HuH-7 (cell line): ENCODE data around the gene HEPHL1.
"Not testable (repeated sequence)": the region's sequence is repeated elsewhere in the genome, so short reads cannot be mapped to it uniquely, and the experiment has no call there.

Source experiments
- DNase-seq: peaks from one replicate; pipeline ENCODE4 v3.0.0; 2011; ENCODE audit warnings: low spot score

The HEPHL1 gene

DNA sequence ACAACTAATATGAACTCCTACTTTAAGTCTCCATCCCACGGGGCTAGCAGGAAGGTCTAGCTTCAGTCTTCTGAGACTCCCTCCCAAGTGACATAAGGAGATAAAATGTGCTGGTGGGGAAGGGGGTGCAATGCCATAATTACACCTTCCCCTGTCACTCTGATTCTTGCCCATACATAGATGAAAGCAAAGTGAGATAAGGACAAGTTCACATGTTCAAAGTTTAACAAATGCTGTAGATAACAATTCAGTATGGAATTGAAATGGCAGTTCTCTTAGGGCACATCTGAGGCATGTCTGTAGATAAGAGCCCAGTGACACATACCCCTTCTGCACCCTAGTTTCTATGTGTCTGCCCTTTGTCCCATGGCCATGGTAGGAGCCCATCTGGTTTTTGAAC lies 69.2 kb downstream of the HEPHL1 start:
- no peak for DNase-seq

GRCh38 chr11:94091091-94091490 lies 69.9 kb downstream of the HEPHL1 start:
- no peak for DNase-seq

GRCh38 chr11:94100253-94100652 lies 79.1 kb downstream of the HEPHL1 start:
- DNase-seq = no peak

DNA sequence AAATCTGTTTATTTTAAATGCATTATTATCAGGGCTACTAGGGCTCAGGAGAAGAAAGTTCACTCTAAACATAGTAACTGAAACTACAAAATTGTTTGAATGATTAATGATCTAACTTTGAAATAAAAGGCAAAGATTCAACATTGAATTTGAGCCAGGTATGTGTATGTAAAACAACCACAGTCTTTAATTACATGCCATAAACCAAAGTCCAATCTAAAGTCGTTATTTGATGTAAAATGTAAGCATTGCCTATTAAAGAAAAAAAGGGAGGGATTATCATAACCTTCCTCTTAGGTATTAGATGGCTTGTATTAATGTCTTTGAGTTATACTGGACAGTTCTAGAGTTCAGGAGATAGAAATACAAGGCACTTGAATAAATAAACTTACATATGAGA lies 82.3 kb downstream of the HEPHL1 start:
- DNase-seq = no peak

DNA sequence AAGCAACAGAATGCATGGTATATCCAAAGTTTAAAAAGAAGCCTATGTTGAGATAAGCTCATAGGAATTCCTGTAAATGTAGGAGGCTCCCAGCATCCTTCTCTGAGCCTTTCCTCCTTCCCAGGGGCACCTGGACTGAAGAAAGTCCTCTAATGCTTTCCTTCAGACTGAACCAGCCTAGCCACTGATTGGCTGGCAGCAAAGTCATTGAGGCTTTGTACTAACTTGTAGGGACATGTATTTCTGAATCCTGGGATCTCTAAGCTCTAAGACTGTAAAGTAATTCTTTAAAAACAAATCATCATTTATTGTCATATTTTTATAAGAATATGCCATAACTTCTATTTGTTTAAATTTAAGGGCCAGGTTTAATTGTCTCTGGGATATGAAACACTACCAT lies 83.6 kb downstream of the HEPHL1 start:
- DNase-seq = no peak

- DNase-seq = no peak
These were observed 85.6 kb downstream of the HEPHL1 start for GRCh38 chr11:94106716-94107115.

- DNase-seq = no peak
These were observed 86.2 kb downstream of the HEPHL1 start for GRCh38 chr11:94107363-94107762.

DNA sequence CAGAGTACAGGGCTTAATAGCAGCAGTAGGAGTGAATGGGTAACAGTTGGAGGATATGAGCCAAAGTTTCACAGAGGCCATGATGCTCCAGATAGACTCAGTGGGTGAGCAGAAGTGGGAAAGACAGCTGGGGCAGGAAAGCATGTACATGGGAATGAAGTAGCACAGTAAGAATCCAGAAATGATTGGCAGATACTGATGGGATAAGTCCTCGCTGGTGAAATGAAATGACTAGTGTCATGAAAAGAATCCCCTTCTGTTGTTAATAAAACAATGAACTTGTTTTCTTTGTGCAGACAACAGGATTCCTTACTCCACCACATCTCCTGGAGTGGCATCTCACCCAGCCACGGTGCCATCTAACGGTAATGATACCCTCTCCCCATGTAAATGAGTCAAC lies 90.1 kb downstream of the HEPHL1 start:
- DNase-seq = no peak

DNA sequence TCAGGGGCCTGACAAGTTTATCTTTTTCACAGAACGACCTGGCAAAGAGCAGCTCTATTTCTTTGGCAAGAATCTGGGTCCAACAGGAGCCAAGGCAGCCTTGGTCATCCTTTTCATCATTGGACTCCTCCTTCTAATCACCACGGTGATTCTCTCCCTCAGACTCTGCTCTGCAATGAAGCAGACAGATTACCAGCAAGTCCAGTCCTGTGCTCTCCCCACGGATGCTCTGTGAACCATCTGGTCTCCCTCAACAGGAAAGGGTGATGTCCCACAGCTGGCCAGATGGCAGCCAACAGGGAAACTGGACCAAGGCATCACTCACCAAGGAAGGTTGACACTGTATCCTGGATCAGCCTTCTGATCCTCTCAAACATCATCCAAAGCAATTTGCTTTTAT lies 90.5 kb downstream of the HEPHL1 start:
- DNase-seq = no peak

DNA sequence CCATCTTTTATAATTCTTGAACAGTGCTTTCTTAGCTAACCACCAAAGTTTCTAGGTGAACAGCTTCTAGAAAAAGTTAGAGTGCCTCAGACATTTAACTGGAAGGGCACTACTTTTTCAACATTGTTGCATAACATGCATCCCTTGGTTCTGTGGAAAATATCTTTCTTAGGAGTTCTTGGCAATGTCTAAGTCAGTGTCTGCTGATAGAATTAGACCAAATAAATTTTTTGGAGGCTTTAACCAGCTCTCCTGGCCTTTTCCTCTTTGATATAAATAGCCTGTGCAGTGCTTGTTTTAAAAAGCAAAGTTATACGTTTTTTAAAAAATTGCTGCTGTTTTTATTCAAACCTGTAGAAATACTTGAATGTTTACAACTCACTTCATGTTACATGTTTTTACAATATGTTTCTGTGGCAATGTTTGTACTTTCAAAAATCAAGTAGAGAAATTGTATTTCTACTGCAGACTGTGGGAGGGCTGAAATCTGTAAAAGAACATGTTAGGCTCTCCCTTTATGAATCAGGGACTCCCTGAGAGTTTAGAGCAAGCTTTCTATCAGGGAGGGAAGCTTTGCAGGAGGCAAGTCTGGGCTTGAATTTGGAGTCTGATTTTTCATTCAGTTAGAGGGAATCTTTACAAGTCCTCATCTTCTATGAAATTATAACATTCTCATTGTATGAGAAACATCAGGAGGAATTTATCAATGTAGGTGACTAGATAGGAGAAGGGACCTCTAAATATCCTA lies 91.2 kb downstream of the HEPHL1 start:
- DNase-seq = no peak

GRCh38 chr11:94117197-94117574 lies 96.0 kb downstream of the HEPHL1 start:
- DNase-seq = no peak

DNA sequence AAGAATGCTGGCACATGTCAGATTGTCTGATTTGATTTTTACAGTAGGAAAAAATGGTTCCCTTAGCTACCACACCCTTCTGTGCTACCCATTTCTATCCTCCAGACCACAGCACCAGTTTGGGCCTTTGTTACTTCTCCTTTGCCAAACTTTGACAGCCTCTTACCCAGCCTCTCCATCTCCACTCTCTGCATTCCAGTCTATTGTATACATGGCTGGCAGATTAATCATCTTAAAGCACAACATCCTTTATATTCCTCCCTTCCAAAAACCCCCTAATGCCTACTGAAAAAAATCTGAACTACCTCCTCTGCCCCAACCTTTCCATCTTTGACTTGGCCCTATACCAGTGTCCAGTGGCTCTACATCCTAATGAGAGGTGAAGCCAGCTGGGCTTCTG lies 96.7 kb downstream of the HEPHL1 start:
- no peak for DNase-seq

- DNase-seq = not testable (repeated sequence)
These were observed 98.5 kb downstream of the HEPHL1 start for GRCh38 chr11:94119676-94120075.

DNA sequence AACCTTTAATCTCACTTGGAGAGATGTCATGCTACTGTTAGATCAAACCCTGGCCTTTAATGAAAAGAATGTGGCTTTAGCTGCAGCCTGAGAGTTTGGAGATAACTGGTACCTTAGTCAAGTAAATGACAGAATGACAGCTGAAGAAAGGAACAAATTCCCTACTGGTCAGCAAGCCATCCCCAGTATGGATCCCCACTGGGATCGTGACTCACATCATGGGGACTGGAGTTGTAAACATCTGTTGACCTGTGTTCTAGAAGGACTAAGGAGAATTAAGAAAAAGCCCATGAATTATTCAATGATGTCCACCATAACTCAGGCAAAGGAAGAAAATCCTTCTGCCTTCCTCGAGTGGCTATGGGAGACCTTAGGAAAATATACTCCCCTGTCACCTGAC lies 99.4 kb downstream of the HEPHL1 start:
- not testable (repeated sequence) for DNase-seq

- DNase-seq = no peak
These were observed 99.8 kb downstream of the HEPHL1 start for GRCh38 chr11:94120946-94121345.

GRCh38 chr11:94125407-94126115 lies 104.4 kb downstream of the HEPHL1 start:
- no peak for DNase-seq

DNA sequence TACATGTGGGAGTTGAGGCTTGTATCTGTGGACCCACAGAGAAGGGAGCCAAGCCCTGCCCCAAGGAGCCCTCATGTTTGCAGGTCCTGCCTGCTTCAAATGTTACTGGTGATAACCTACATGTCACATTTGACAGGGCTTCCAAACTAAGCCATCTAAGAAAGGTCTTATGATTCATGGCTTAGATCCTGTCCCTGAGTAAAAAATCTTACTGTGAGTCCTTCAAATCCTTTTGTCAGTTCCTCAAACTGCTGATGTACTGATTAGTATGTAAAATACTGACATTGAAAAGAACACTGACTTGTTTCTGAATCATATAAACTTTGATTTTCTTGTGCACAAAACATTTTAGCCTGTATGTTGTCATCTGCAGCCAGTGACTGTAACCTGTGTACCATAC lies 106.5 kb downstream of the HEPHL1 start:
- DNase-seq = no peak

GRCh38 chr11:94128291-94128745 lies 107.2 kb downstream of the HEPHL1 start:
- DNase-seq = peak; percentile 28

DNA sequence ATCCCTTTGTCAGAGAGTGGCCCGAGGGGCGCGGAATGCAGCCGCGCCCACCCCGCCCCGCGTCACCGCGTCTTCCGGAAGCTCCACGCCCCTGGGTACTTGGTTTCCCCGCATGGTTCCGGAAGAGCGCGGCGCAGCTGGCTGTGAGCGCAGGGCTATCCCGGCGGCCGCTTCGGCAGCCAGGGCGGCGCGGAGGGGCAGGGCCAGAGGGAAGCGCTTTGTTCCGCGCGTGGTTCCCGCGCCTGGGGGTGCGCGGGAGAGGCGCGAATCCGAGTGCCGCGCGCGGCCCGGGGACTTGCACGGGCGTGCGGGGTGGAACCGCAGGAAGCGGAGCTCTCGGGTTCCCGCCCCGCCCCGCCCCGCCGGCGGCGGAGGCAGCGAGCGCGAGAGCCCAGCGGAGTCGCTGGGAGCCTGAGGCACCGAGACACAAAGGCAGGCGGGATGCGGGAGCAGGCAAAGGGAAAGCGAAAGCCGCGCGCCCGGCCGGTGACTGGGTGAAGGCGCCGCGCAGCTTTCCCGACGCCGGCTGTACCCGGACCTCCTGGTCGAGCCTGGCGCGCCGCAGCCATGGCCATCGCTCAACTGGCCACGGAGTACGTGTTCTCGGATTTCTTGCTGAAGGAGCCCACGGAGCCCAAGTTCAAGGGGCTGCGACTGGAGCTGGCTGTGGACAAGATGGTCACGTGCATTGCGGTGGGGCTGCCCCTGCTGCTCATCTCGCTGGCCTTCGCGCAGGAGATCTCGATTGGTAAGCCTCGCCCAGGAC lies 107.8 kb downstream of the HEPHL1 start, which contains the start of gene PANX1:
TSS of gene PANX1 (plus strand) at position 96 of the 766 bp plus-strand sequence. CDS start at position 568, 472 bp downstream.
- DNase-seq = peak; percentile 79

DNA sequence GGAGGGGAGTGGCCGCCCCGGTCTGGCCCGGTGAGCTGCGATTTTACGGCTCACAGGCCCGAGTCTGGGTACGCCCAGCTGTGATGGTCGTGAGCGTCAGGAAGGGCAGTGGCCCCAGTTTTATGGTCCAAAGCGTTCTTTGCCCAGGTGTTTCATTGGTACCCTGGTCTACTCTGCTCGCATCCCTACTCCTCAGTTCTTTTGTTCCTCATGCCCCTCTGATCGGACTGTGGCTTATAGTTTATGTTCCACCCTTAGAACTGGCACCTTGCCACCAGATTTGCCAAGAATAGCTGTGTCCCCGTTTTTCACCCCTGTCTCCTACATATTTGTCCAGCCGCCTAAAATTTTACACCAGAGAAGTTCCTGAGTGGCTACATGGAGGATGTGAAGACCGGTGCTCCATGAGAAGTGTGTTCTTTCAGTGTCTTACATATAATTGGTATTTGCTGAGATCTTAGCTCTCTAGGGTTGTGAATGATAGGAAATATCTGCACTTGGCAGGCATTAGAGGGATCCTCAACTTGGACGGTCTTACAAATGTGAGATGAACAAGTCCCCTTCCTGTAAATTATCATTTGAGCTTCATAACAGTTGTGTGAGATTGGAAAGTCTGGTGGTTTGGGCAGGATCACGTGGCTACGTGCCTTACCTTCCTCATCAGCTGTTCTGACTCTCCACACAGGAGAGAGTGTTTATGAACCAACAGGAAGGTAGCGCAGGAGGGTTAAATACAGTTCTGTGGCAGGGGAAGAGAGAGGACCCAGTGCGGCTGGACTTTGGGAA lies 108.6 kb downstream of the HEPHL1 start:
- no peak for DNase-seq

DNA sequence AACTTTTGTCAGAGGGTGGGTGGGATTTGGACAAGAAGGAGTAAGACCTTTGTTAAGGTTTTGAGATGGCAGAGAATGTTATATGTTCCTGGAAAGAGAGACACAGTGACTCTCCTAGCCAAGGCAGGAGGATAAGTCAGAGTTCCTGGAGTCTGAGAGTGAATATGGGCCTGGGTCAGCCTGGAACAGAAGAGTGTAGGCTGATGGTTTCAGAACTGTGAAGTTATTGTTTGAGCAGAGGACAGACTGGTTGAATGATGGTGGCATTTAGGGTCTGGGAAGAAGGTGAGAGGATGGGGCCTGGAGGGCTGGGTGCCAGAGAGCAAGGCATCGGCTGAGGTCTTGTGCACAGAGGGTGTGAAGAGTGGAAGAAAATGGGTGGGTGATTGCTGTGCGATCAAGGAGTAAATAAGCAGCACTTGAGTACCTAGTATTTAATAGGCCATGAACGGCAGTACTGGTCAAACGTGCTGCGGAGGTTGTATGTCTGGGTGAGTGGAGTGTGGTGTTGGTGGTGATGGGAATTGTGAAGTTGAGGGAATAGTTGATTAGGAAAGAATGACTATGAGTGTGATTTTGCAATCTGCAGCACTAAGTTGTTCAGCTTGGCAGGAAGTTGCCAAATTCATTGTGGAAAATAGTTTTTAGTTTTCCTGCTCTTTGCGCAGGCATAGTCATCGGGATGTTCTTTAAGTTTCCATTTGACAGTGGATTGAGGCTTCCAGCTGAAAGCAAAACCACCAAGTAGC lies 109.3 kb downstream of the HEPHL1 start:
- no peak for DNase-seq
